Heart right ventricle (tissue), 16 donors: ENCODE results near the gene DCST2. TPM values are rescaled to one million over a fixed set of nuclear protein-coding genes. Genes with fewer than 3 reads are reported as not detected.

Experiments
- ATAC-seq, 8 donors: fragments of 200-7000 bp; cut with Tn5 transposase; one replicate each; pipeline ENCODE4 v1.9.1; 2020; ENCODE audit warnings: mild to moderate bottlenecking in 8 of 8, moderate library complexity in 8 of 8, moderate number of reproducible peaks in 1 of 8
- DNase-seq, 2 donors: peaks; one replicate each; pipeline ENCODE4 v3.0.0-alpha.2; 2020
- H3K27ac ChIP-seq, 10 donors: fragments of 200-600 bp; sonication (generic) in 2 of 10; one replicate each; pipeline versions ENCODE4 v1.5.0 to v1.8.0; 2020 to 2022; ENCODE audit warnings: mild to moderate bottlenecking in 3 of 10
- H3K27me3 ChIP-seq, 7 donors: fragments of 200-600 bp; one replicate each; pipeline ENCODE4 v1.8.0; 2021 to 2022; ENCODE audit warnings: mild to moderate bottlenecking in 2 of 7
- H3K36me3 ChIP-seq, 9 donors: fragments of 200-600 bp; sonication (generic) in 1 of 9; one replicate each; pipeline versions ENCODE4 v1.5.0 to v1.8.0; 2020 to 2022; ENCODE audit warnings: mild to moderate bottlenecking in 2 of 9
- H3K4me1 ChIP-seq, 9 donors: fragments of 200-600 bp; sonication (generic) in 1 of 9; one replicate each; pipeline versions ENCODE4 v1.5.0 to v1.8.0; 2020 to 2022; ENCODE audit warnings: mild to moderate bottlenecking in 4 of 9
- H3K4me3 ChIP-seq, 10 donors: fragments of 200-600 bp; sonication (generic) in 2 of 10; one replicate each; pipeline versions ENCODE4 v1.5.0 to v1.8.0; 2020 to 2022; ENCODE audit warnings: mild to moderate bottlenecking in 7 of 10, moderate library complexity in 2 of 10
- H3K9me3 ChIP-seq, 11 donors: fragments of 200-600 bp in 10 of 11; sonication (generic) in 2 of 11; one replicate each; pipeline versions ENCODE4 v1.5.0 to v1.8.0; 2013 to 2022; ENCODE audit warnings: mild to moderate bottlenecking in 2 of 11, control low read depth in 1 of 11, moderate library complexity in 1 of 11
- WGBS, 2 donors: extraction: QIAGEN DNeasy Blood & Tissue Kit; methylation state at CpG; one replicate each; pipeline ENCODE4 v1.1.7; 2013; ENCODE audit warnings: inconsistent platforms in 1 of 2; 5-methylcytosine and 5-hydroxymethylcytosine counted together
- intact Hi-C, 10 donors: fragments of 100-400 bp; cut with DNase I; formaldehyde crosslinking; loops; one replicate each; pipeline versions ENCODE4 v1.11.1 to v1.14.2; 2022
- polyA plus RNA-seq, 2 donors: library from polyadenylated mRNA; stranded (reverse); fragments of 200-250 nt; gene quantifications; one replicate each; pipeline ENCODE4 v1.2.3, GENCODE V29; 2013
- total RNA-seq, 10 donors: library from RNA; stranded (reverse); fragmentation: NEBNext Ultra II Directional in 3 of 10; extraction: Animal tissue kit (Norgen Biotek cat#: 25700) in 3 of 10; gene quantifications; one replicate each; pipeline versions ENCODE4 v1.2.1 to v1.2.4, GENCODE V29; 2021 to 2023
- TF ChIP-seq, protein P1 (sequence below), 9 donors: fragments of 200-600 bp; sonication (generic) in 2 of 9; IDR thresholded peaks; one replicate each; pipeline versions ENCODE4 v1.5.0 to v1.8.0; 2021 to 2022; ENCODE audit warnings: antibody characterized with exemption in 9 of 9, mild to moderate bottlenecking in 5 of 9, moderate library complexity in 1 of 9
- donor health status: Arrhythmogenic right ventricular cardiomyopathy.
- donor health status: ischemic (EF 13 %, LVEDD 7.1; RV severe dilation, severe dysfunction).
- donor health status: healthy with polysubstance abuse.
- donor health status: DM: no; HTN: yes; CAD: no.
- donor health status: DM: no; HTN: no; CAD: no.
- donor health status: ischemic (EF 25% LVEDD 6.9; RV normal size, moderate dysfunction).
- donor health status: ischemic (EF 25% LVEDD 5.7; RV mildly dilated, moderate dysfunction).
- donor health status: healthy.
- donor health status: DM: yes; HTN: yes; CAD: no.
- donor health status: Ischemic cardiomyopathy.
- donor health status: ischemic (EF 35%, LVEDD 5.7; RV mildly dilated, moderate dysfunction).
- donor health status: nonischemic (EF 11% LVEDD 7.7; RV severe dilation, severe dysfunction).
- donor health status: DM: yes; HTN: yes; CAD: no.
- donor health status: PGD.
- donor health status: ischemic (EF 29% LVEDD 5.4; RV normal size, mild dysfunction).
- donor health status: nonischemic (EF 23%, LVEDD 6.1; RV moderate dilation, normal function).

Gene DCST2
- total and polyA plus RNA-seq, 12 donors, result 0.15 to 1.8 (median 0.32) TPM; not detected in 1

DNA sequence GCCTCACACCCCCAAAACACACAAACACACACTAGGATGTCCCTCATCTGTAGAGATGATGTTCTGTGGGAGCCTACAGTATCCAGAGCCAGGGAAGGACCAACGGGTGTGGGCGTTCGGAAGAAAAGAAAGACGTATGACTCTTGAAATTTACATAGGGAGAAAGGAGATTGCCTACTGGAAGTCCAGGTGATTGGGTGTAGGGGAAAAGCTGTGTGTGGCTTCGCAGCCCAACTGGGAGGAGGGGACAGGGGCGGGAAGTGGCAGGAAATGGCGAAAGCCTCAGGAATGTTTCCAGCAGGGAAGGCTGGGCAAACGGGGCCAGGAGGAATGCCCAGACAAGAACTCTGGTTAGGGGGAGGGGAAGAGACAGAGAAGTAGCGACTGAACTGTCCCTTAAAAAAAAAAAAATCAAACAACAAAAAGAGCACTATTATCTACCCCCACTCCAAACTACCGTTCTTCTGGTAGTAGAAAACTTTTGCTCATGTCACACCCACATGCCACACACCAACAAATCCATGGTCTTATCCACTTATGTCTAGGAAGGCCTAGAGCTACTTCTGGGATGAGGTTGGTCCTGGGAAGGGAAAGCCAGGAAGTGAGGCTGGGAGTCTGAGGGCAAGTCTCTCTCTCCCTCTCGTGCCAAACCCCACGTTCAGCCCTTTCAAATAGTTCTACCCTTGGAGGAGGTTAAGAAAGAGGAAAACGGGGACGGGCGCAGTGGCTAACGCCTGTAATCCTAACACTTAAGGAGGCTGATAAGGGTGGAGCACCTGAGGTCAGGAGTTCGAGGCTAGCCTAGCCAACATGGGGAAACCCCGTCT, 60.9 kb downstream of the DCST2 start:
- peaks cover 25 to 79% (median 62%) of the 10 kb centered on the region in 9 donors for H3K4me1 ChIP-seq
- TF ChIP-seq, protein P1, sequence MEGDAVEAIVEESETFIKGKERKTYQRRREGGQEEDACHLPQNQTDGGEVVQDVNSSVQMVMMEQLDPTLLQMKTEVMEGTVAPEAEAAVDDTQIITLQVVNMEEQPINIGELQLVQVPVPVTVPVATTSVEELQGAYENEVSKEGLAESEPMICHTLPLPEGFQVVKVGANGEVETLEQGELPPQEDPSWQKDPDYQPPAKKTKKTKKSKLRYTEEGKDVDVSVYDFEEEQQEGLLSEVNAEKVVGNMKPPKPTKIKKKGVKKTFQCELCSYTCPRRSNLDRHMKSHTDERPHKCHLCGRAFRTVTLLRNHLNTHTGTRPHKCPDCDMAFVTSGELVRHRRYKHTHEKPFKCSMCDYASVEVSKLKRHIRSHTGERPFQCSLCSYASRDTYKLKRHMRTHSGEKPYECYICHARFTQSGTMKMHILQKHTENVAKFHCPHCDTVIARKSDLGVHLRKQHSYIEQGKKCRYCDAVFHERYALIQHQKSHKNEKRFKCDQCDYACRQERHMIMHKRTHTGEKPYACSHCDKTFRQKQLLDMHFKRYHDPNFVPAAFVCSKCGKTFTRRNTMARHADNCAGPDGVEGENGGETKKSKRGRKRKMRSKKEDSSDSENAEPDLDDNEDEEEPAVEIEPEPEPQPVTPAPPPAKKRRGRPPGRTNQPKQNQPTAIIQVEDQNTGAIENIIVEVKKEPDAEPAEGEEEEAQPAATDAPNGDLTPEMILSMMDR (IDR thresholded peaks at IDR 0.05), result no peak
- H3K27ac ChIP-seq, result peak overlapping the region; percentile 90 to 100 (median 96)
- DNase-seq (peak; percentile 38 to 74), ATAC-seq (peak in 3 of 8 donors; percentile 2 to 5 (median 3))
- peak overlapping the region in 9 of 10 donors; percentile 53 to 89 (median 68) for H3K4me3 ChIP-seq
- intact Hi-C loops, result loop anchor here in 4 of 10 donors (5.0 to 10.0 kb wide), 4 partner anchors 45 to 90 kb away; partner anchors contain the start of genes ADAM15 (in 2 of the 4) and EFNA4 (in 2 of the 4)
- peaks cover 0 to 17% (median 7%) of the 10 kb centered on the region in 9 donors for H3K36me3 ChIP-seq
- no peaks in the 10 kb centered on the region for H3K27me3 ChIP-seq
- H3K9me3 ChIP-seq, result no peaks in the 10 kb centered on the region
- 13 to 18% methylated on average over 18 of the region's 18 CpGs for WGBS, 2 donors

GRCh38 chr1:154972213-154972516, 61.4 kb downstream of the DCST2 start:
- no peak for ATAC-seq
- TF ChIP-seq, protein P1 (IDR thresholded peaks at IDR 0.05), result no peak
- 47 to 54% methylated on average over 3 of the region's 3 CpGs for whole genome bisulfite sequencing, 2 donors
- no peak for DNase-seq
- Histone ChIP-seq H3K9me3 (no peaks in the 10 kb centered on the region), H3K4me1 (peaks cover 25 to 81% (median 68%) of the 10 kb centered on the region in 9 donors), H3K36me3 (peaks cover 0 to 23% (median 12%) of the 10 kb centered on the region in 9 donors), H3K27ac (peak overlapping the region; percentile 89 to 100 (median 96)), H3K4me3 (peak overlapping the region in 8 of 10 donors; percentile 10 to 89 (median 67)), H3K27me3 (no peaks in the 10 kb centered on the region)
- intact Hi-C loops, result loop anchor here in 4 of 10 donors (5.0 to 10.0 kb wide), 4 partner anchors 45 to 90 kb away; partner anchors contain the start of genes ADAM15 (in 2 of the 4) and EFNA4 (in 2 of the 4)

DNA sequence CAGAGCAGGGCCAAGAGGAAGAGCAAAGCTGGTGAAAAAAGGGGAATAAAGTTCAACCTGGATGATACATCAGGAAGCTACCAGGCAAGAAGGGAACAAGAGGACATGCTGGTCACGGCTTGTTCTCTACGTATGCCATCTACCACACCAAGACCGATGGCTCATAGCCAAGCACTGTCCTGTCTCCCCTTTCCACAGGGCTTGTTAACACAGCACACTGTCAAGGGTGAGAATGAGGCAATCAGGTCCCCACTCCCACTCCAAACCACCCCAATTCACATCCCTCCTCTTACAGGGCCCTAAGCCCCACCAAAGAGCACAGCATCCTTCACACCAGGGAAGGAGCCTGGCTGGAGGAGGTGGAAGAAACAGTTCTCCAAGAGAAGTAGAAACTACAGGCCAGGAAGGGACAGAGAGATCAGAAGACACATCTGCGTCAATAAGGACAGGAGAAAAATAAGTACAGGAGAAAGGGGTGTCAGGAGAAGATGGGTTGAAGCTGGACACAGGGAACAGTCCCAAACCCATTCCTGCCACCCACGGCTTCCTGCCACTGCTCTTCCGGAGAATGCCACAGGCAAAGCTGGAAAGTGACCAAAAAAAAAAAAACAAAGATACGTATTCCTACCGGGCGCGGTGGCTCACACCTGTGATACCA, 62.1 kb downstream of the DCST2 start:
- 29 to 34% methylated on average over 10 of the region's 10 CpGs for WGBS, 2 donors
- ATAC-seq (no peak), DNase-seq (no peak)
- Histone ChIP-seq H3K4me3 (peak overlapping the region in 9 of 10 donors; percentile 34 to 89 (median 56)), H3K36me3 (peaks cover 0 to 30% (median 19%) of the 10 kb centered on the region in 9 donors), H3K27ac (peak overlapping the region; percentile 89 to 100 (median 96)), H3K9me3 (no peaks in the 10 kb centered on the region), H3K4me1 (peaks cover 28 to 85% (median 74%) of the 10 kb centered on the region in 9 donors), H3K27me3 (no peaks in the 10 kb centered on the region)
- TF ChIP-seq, protein P1 (IDR thresholded peaks at IDR 0.05), result no peak
- intact Hi-C loops, result loop anchor here in 4 of 10 donors (5.0 to 10.0 kb wide), 4 partner anchors 46 to 91 kb away; partner anchors contain the start of genes ADAM15 (in 2 of the 4) and EFNA4 (in 2 of the 4)
